HepG2 (cell line): ENCODE results near the gene GSTM2. TPM values are rescaled to one million over a fixed set of nuclear protein-coding genes. Genes with fewer than 3 reads are reported as not detected.

Experiments used
- JUNB ChIP-seq: sonication (generic); formaldehyde crosslinking; IDR thresholded peaks from 2 replicates; pipeline ENCODE4 v1.8.0; 2022; ENCODE audit warnings: missing genetic modification reagents, mild to moderate bottlenecking, borderline replicate concordance
- RBFOX2 ChIP-seq: fragments of 200-400 bp; formaldehyde crosslinking; IDR thresholded peaks from 2 replicates; pipeline ENCODE4 v1.6.1; 2017; ENCODE audit warnings: low read depth, mild to moderate bottlenecking, low read length
- SPEN ChIP-seq: sonication (generic); formaldehyde crosslinking; IDR thresholded peaks from 2 replicates; pipeline ENCODE4 v1.5.1; 2020; ENCODE audit warnings: low read depth, mild to moderate bottlenecking, missing genetic modification reagents
- polyA plus RNA-seq, 8 experiments: library from polyadenylated mRNA; depleted of rRNA in 3 of 8; stranded (reverse) in 7 of 8; unstranded in 1 of 8; fragments of >200 nt; fragmentation: Illumina TruSeq in 4 of 8; extraction: Trizol in 4 of 8; gene quantifications; 2 replicates each; pipeline versions ENCODE4 v1.2.1 to v1.2.3, GENCODE V29; 2011 to 2016; ENCODE audit warnings: low read depth in 4 of 8, missing spikeins in 1 of 8, mixed read lengths in 1 of 8; ENCODE audit not compliant: insufficient read depth in 1 of 8
- total RNA-seq, 5 experiments: library from RNA; depleted of rRNA; stranded (reverse); fragments of >200 nt; fragmentation: Illumina TruSeq; extraction: Trizol; gene quantifications; 2 replicates each; pipeline ENCODE4 v1.2.3, GENCODE V29; 2016; ENCODE audit warnings: low read depth in 1 of 5
- TF ChIP-seq, protein P1 (sequence below), 2 experiments: fragments of 450-650 bp in 1 of 2; sonication (generic) in 1 of 2; formaldehyde crosslinking; IDR thresholded peaks; 2 replicates each; pipeline versions ENCODE4 v1.5.0 to v1.8.0; 2020 to 2022; ENCODE audit warnings: mild to moderate bottlenecking in 1 of 2, missing genetic modification reagents in 1 of 2
- TF ChIP-seq, protein P2 (sequence below): IDR thresholded peaks from 2 replicates; pipeline ENCODE4 v1.6.1; 2016; ENCODE audit warnings: missing compliant biosample characterization, missing genetic modification reagents, borderline replicate concordance
- TF ChIP-seq, protein P3 (sequence below): IDR thresholded peaks from 2 replicates; pipeline ENCODE4 v1.6.1; 2016; ENCODE audit warnings: low read depth, control low read depth
- TF ChIP-seq, protein P4 (sequence below): sonication (generic); formaldehyde crosslinking; IDR thresholded peaks from 2 replicates; pipeline ENCODE4 v1.8.0; 2022; ENCODE audit warnings: missing genetic modification reagents, mild to moderate bottlenecking, borderline replicate concordance

The GSTM2 gene
- total and polyA plus RNA-seq, 2 of the 13 experiments (the other 11 are each of a cell fraction or from before 2014, with no cell fraction given), result 7.0 to 15.0 TPM

GRCh38 chr1:109619576-109620400 lies 48.1 kb upstream of the GSTM2 start, which contains the start of the genes AMPD2 and GNAT2 (continued):
- TF ChIP-seq, protein P1, sequence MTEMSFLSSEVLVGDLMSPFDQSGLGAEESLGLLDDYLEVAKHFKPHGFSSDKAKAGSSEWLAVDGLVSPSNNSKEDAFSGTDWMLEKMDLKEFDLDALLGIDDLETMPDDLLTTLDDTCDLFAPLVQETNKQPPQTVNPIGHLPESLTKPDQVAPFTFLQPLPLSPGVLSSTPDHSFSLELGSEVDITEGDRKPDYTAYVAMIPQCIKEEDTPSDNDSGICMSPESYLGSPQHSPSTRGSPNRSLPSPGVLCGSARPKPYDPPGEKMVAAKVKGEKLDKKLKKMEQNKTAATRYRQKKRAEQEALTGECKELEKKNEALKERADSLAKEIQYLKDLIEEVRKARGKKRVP (CRISPR knock-in tag; IDR thresholded peaks at IDR 0.05), result 0 out of 4 replicates have a peak, but pooled peaks of 1 of the 2 experiments have one; percentile 16
- peak; percentile 70 for TF ChIP-seq SPEN (CRISPR knock-in tag)
- TF ChIP-seq JUNB (CRISPR knock-in tag), result 0 out of 2 replicates have a peak, but pooled peaks have one; percentile 47
- TF ChIP-seq RBFOX2, result peak; percentile 76; the same call in 1 of the 2 replicates
- TF ChIP-seq, protein P2, sequence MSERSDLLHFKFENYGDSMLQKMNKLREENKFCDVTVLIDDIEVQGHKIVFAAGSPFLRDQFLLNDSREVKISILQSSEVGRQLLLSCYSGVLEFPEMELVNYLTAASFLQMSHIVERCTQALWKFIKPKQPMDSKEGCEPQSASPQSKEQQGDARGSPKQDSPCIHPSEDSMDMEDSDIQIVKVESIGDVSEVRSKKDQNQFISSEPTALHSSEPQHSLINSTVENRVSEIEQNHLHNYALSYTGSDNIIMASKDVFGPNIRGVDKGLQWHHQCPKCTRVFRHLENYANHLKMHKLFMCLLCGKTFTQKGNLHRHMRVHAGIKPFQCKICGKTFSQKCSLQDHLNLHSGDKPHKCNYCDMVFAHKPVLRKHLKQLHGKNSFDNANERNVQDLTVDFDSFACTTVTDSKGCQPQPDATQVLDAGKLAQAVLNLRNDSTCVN (CRISPR knock-in tag), result peak; percentile 37; the same call in 1 of the 2 replicates
- TF ChIP-seq, protein P3, sequence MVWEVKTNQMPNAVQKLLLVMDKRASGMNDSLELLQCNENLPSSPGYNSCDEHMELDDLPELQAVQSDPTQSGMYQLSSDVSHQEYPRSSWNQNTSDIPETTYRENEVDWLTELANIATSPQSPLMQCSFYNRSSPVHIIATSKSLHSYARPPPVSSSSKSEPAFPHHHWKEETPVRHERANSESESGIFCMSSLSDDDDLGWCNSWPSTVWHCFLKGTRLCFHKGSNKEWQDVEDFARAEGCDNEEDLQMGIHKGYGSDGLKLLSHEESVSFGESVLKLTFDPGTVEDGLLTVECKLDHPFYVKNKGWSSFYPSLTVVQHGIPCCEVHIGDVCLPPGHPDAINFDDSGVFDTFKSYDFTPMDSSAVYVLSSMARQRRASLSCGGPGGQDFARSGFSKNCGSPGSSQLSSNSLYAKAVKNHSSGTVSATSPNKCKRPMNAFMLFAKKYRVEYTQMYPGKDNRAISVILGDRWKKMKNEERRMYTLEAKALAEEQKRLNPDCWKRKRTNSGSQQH (CRISPR knock-in tag), result 0 out of 2 replicates have a peak, but pooled peaks have one; percentile 70
- TF ChIP-seq, protein P4, sequence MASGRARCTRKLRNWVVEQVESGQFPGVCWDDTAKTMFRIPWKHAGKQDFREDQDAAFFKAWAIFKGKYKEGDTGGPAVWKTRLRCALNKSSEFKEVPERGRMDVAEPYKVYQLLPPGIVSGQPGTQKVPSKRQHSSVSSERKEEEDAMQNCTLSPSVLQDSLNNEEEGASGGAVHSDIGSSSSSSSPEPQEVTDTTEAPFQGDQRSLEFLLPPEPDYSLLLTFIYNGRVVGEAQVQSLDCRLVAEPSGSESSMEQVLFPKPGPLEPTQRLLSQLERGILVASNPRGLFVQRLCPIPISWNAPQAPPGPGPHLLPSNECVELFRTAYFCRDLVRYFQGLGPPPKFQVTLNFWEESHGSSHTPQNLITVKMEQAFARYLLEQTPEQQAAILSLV (CRISPR knock-in tag), result peak; percentile 59; the same call in 1 of the 2 replicates
